PFSK-1 (cell line): ENCODE data around the gene RHBDF1.

Experiments
- FOXP2 ChIP-seq: optimal IDR thresholded peaks from 2 replicates; pipeline ENCODE3; 2011; ENCODE audit warnings: borderline replicate concordance, control low read depth, inconsistent platforms; ENCODE audit not compliant: insufficient read depth; ENCODE audit errors: extremely low read length, extremely low read depth
- POLR2AphosphoS5 ChIP-seq: IDR thresholded peaks from 2 replicates; pipeline ENCODE4 v1.6.1; 2012; ENCODE audit warnings: low read depth, mild to moderate bottlenecking, control low read depth, low read length, moderate library complexity
- SIN3A ChIP-seq: IDR thresholded peaks from 2 replicates; pipeline ENCODE4 v1.6.1; 2012; ENCODE audit warnings: mild to moderate bottlenecking, low read length, moderate library complexity, borderline replicate concordance; ENCODE audit not compliant: insufficient read depth
- TAF1 ChIP-seq: IDR thresholded peaks from 2 replicates; pipeline ENCODE4 v1.6.1; 2012; ENCODE audit warnings: low read length, control low read depth, borderline replicate concordance; ENCODE audit not compliant: insufficient read depth
- TF ChIP-seq, protein P1 (sequence below), 2 experiments: IDR thresholded peaks; 2 replicates each; pipeline versions ENCODE4 v1.6.1 to v1.8.0; 2011 to 2012; ENCODE audit warnings: low read depth in 2 of 2, low read length in 2 of 2, control low read depth in 1 of 2, inconsistent platforms in 1 of 2, mild to moderate bottlenecking in 1 of 2, moderate library complexity in 1 of 2; ENCODE audit not compliant: insufficient read depth in 1 of 2

The RHBDF1 gene

DNA sequence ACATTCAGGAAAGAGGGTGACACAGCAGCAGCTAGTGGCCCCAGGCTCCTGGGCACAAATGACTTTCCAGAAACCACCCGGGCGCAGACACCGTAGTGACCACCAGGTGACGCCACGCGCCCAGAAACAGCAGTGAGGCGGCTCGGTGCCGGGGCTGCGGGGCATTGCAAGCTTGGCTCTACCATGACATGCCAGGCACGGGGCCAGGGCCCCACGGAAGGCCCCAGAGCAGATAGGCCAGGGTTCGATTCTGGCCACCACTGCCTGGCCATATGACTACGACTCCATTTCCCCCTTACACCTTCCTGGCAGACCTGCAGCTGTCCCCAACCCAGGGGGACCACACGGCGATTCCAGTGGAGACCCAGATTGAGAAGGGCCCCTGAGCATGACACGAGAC lies 6.7 kb downstream of the RHBDF1 start:
- TF ChIP-seq FOXP2 (peak; percentile 60), TAF1 (no peak)

DNA sequence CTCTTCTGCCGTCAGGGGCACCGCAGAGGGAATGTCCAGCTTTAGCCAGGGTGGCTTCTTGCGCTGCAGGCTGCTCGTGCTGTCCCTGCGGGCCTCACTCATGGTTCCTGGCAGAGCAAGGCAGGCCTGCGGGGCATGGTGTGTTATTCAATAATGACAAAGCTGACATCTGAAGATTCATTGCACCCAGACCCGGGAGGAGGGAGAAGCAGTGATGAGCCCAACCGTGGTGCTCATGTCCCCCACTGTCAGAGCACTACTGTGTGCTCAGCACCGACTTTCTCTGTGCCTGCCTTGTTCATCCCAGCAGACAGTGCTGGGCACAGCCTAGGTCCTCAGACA lies 7.5 kb downstream of the RHBDF1 start:
- TF ChIP-seq, protein P1, sequence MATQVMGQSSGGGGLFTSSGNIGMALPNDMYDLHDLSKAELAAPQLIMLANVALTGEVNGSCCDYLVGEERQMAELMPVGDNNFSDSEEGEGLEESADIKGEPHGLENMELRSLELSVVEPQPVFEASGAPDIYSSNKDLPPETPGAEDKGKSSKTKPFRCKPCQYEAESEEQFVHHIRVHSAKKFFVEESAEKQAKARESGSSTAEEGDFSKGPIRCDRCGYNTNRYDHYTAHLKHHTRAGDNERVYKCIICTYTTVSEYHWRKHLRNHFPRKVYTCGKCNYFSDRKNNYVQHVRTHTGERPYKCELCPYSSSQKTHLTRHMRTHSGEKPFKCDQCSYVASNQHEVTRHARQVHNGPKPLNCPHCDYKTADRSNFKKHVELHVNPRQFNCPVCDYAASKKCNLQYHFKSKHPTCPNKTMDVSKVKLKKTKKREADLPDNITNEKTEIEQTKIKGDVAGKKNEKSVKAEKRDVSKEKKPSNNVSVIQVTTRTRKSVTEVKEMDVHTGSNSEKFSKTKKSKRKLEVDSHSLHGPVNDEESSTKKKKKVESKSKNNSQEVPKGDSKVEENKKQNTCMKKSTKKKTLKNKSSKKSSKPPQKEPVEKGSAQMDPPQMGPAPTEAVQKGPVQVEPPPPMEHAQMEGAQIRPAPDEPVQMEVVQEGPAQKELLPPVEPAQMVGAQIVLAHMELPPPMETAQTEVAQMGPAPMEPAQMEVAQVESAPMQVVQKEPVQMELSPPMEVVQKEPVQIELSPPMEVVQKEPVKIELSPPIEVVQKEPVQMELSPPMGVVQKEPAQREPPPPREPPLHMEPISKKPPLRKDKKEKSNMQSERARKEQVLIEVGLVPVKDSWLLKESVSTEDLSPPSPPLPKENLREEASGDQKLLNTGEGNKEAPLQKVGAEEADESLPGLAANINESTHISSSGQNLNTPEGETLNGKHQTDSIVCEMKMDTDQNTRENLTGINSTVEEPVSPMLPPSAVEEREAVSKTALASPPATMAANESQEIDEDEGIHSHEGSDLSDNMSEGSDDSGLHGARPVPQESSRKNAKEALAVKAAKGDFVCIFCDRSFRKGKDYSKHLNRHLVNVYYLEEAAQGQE (IDR thresholded peaks at IDR 0.05; ENCODE audit: insufficient read depth in 1 of 2, low read depth in 2 of 2, low read length in 2 of 2), result no peak
- no peak for TF ChIP-seq POLR2AphosphoS5
- TF ChIP-seq FOXP2, result no peak
- TF ChIP-seq SIN3A, result no peak
- no peak for TF ChIP-seq TAF1

DNA sequence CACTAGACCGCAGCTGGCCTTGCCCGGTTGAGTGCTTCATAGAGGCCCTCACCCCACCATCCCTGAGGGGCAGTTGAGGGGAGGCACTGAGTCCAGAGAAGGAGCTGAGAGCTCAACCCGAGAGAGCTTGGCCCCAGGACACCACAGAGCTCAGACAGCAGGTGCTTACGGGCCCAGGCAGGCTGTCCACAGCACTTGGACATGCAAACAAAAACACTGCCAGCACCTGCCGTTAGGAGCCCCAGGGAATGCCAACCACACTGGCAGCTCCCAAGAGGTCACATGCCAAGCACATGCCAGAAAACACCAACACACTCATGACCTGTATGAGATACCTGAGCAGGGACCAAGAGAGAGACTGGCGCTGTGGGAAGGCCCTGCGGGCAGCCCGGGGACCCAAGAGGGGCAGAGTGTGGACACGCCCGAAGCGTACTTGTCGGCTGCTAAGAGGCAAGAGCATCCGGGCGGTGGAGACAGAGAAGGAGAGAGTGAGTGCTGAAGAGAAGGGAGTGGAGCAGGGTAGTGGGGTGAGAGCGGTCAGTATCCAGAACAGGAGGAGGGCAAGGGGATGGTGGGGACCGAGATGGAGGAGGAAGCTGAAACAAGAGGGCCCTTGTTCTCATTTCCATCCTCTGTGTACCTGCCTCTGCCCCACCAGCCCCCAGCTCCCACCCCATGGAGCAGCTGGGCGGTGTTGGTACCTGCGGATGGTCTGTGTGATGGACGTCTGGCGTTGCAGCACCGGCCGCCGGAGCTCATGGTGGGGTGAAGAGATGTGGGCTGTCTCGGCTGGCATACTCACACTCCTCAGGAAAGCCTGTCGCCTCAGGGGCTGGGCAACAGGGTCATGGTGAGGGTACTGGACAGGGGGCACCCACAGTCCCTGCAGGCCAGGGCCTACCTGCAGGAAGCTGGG lies 8.2 kb downstream of the RHBDF1 start:
- TF ChIP-seq SIN3A (no peak), FOXP2 (no peak), POLR2AphosphoS5 (no peak), TAF1 (no peak)
- TF ChIP-seq, protein P1 (IDR thresholded peaks at IDR 0.05; ENCODE audit: insufficient read depth in 1 of 2, low read depth in 2 of 2, low read length in 2 of 2), result no peak

DNA sequence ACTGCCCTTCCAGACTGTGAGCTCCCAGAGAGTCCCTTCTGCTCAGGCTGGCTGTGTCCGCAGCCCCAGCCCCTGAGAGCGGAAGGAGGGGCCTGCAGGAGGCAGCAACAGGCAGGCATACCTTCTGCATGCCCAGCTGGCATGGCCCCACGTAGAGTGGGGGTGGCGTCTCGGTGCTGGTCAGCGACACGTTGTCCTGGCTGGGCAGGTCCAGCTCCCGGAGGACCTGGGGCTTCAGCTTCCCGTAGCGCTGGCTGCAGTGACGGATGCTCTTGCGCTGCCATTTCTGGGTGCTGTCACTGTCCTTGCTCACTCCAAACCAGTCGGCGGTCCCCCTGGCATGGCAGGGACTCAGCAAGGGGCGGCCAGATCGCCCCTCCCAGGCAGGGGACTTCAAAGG lies 9.0 kb downstream of the RHBDF1 start:
- TF ChIP-seq, protein P1 (IDR thresholded peaks at IDR 0.05; ENCODE audit: insufficient read depth in 1 of 2, low read depth in 2 of 2, low read length in 2 of 2), result no peak
- TF ChIP-seq FOXP2 (no peak), POLR2AphosphoS5 (no peak), TAF1 (no peak), SIN3A (no peak)

DNA sequence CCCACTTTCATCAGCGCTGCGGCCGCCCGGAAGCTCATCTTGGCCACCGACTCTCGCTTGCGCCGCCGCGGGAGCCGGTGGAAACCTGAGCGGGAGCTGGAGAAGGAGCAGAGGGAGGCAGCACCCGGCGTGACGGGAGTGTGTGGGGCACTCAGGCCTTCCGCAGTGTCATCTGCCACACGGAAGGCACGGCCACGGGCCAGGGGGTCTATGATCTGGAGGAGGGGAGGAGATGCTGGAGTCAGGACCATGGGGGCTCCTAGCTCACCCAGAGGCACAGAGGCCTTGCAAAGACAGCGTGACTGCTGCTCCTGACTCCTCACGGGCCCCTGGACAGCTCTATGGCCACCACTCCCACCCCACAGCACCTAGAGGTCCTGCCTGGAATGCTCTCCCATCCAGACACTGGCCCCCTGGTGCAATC lies 9.5 kb downstream of the RHBDF1 start:
- TF ChIP-seq SIN3A, result no peak

DNA sequence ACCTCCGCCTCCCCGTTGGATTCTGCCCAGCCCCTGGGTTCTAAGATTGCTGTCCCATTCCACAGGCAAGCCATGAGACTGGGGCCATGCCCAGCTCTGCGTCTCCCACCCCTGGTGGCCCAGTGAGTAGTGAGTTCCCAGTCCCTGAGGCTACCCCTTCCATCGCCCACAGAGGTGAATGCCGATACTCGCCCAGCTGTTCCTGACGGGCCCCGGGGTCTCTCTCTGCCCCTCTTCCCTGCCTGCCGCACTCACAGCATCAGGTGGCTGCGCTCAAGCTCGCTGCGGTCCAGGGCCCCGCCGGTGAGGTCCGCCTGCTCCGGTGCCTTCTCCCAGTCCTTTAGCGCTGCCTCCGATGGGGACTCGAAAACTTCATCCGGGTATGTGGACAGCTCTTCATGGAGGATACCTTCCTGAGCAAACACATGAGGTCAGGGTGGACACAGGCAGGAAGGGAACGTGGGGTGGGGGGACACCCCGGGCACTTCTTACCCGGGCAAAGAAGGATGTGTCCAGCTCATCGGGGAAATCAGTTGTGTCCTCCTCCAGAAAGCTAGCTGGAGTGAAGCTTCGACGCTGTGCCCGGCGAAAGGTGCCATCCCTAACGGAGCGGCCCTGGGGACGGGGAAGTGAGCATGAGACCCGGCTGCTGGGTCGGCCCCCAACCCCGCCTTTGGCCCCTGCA lies 10.0 kb downstream of the RHBDF1 start:
- no peak for TF ChIP-seq POLR2AphosphoS5
- no peak for TF ChIP-seq SIN3A
- TF ChIP-seq, protein P1 (IDR thresholded peaks at IDR 0.05; ENCODE audit: insufficient read depth in 1 of 2, low read depth in 2 of 2, low read length in 2 of 2), result no peak
- no peak for TF ChIP-seq FOXP2
- TF ChIP-seq TAF1, result no peak
